K562 (cell line): Measurements from ENCODE around the gene IRF9. TPM values are rescaled to one million over a fixed set of nuclear protein-coding genes. Genes with fewer than 3 reads are reported as not detected.

Experiments
- ADNP ChIP-seq: fragments of 200-800 bp; sonication (Bioruptor generic); IDR thresholded peaks from 2 replicates; pipeline ENCODE4 v1.6.1; 2016; ENCODE audit warnings: missing genetic modification characterization, missing compliant biosample characterization
- BMI1 ChIP-seq: fragments of 150-350 bp; IDR thresholded peaks from 2 replicates; pipeline ENCODE4 v1.6.1; 2014; ENCODE audit warnings: low read length
- FOSL1 ChIP-seq: fragments of 200-800 bp; sonication (Bioruptor generic); conservative IDR thresholded peaks from 2 replicates; pipeline ENCODE4 v1.6.1; 2016; ENCODE audit warnings: missing genetic modification characterization, missing compliant biosample characterization
- FOXA1 ChIP-seq: fragments of 450-650 bp; IDR thresholded peaks from 2 replicates; pipeline ENCODE4 v1.6.1; 2016; ENCODE audit warnings: mild to moderate bottlenecking, borderline replicate concordance
- HNRNPLL ChIP-seq: fragments of 200-400 bp; formaldehyde crosslinking; IDR thresholded peaks from 2 replicates; pipeline ENCODE4 v1.6.1; 2017; ENCODE audit warnings: low read length, low read depth, mild to moderate bottlenecking; ENCODE audit not compliant: poor library complexity, severe bottlenecking
- NR2C2 ChIP-seq, 2 experiments: fragments of 200-800 bp in 1 of 2; sonication (Bioruptor generic) in 1 of 2; sonication (generic) in 1 of 2; formaldehyde crosslinking in 1 of 2; IDR thresholded peaks; 2 replicates each; pipeline versions ENCODE4 v1.6.1 to v1.8.0; 2016 to 2022; ENCODE audit warnings: mild to moderate bottlenecking in 1 of 2, missing compliant biosample characterization in 1 of 2, missing genetic modification characterization in 1 of 2, missing genetic modification reagents in 1 of 2
- NRF1 ChIP-seq, 2 experiments: fragments of 450-650 bp; IDR thresholded peaks in 1 of 2; conservative IDR thresholded peaks in 1 of 2; 2 replicates each; pipeline ENCODE4 v1.6.1; 2014; ENCODE audit warnings: mild to moderate bottlenecking in 2 of 2
- PTTG1 ChIP-seq: fragments of 450-650 bp; IDR thresholded peaks from 2 replicates; pipeline ENCODE4 v1.6.1; 2016; ENCODE audit warnings: low read depth, mild to moderate bottlenecking, missing genetic modification characterization, missing compliant biosample characterization
- RREB1 ChIP-seq: fragments of 250-450 bp; sonication (Bioruptor Pico); IDR thresholded peaks from 2 replicates; pipeline ENCODE4 v1.4.0; 2020
- SMAD3 ChIP-seq: fragments of 450-650 bp; formaldehyde crosslinking; conservative IDR thresholded peaks from 2 replicates; pipeline ENCODE4 v1.4.0; 2020; ENCODE audit warnings: mild to moderate bottlenecking
- SMAD4 ChIP-seq: fragments of 250-450 bp; sonication (Bioruptor Pico); conservative IDR thresholded peaks from 2 replicates; pipeline ENCODE4 v1.8.0; 2021; ENCODE audit warnings: inconsistent platforms, mild to moderate bottlenecking, moderate library complexity
- TRIM24 ChIP-seq, 2 experiments: fragments of 450-650 bp; IDR thresholded peaks; 2 replicates each; pipeline ENCODE4 v1.6.1; 2016
- ZFPM2 ChIP-seq: fragments of 250-450 bp; sonication (Bioruptor Pico); IDR thresholded peaks from 2 replicates; pipeline ENCODE4 v1.5.1; 2022; ENCODE audit warnings: mild to moderate bottlenecking
- ZNF184 ChIP-seq: sonication (generic); formaldehyde crosslinking; IDR thresholded peaks from 2 replicates; pipeline ENCODE4 v1.5.0; 2020; ENCODE audit warnings: missing genetic modification reagents
- ZNF23 ChIP-seq: fragments of 250-450 bp; sonication (Bioruptor Pico); IDR thresholded peaks from 2 replicates; pipeline ENCODE4 v1.4.0; 2020; ENCODE audit warnings: mild to moderate bottlenecking
- ZNF354B ChIP-seq: fragments of 250-450 bp; sonication (Bioruptor Pico); IDR thresholded peaks from 2 replicates; pipeline ENCODE4 v1.4.0; 2020
- ZNF639 ChIP-seq, 2 experiments: fragments of 200-800 bp in 1 of 2; sonication (Bioruptor generic) in 1 of 2; sonication (generic) in 1 of 2; formaldehyde crosslinking in 1 of 2; IDR thresholded peaks in 1 of 2; conservative IDR thresholded peaks in 1 of 2; 2 replicates each; pipeline versions ENCODE4 v1.5.0 to v1.6.1; 2016 to 2020; ENCODE audit warnings: missing compliant biosample characterization in 1 of 2, missing genetic modification characterization in 1 of 2, missing genetic modification reagents in 1 of 2
- polyA plus RNA-seq, 8 experiments: library from polyadenylated mRNA; depleted of rRNA in 4 of 8; stranded (reverse) in 5 of 8; unstranded in 3 of 8; fragments of >200 nt; fragmentation: Nextera tagmentation in 2 of 8; fragmentation: Illumina TruSeq in 1 of 8; extraction: Ambion mirVana in 2 of 8; extraction: Trizol in 1 of 8; gene quantifications; 2 replicates each; pipeline versions ENCODE4 v1.2.1 to v1.2.3, GENCODE V29; 2011 to 2014; ENCODE audit warnings: inconsistent platforms in 1 of 8, missing spikeins in 1 of 8
- total RNA-seq, 7 experiments: library from RNA; depleted of rRNA in 6 of 7; stranded (reverse); fragments of >200 nt in 6 of 7; fragmentation: Illumina TruSeq in 2 of 7; extraction: Trizol in 2 of 7; gene quantifications; 2 replicates each; pipeline versions ENCODE4 v1.2.1 to v1.2.3, GENCODE V29; 2011 to 2021; ENCODE audit warnings: low replicate concordance in 1 of 7
- TF ChIP-seq, protein P1 (sequence below), 2 experiments: fragments of 450-650 bp; conservative IDR thresholded peaks; 2 replicates each; pipeline ENCODE4 v1.6.1; 2017; ENCODE audit warnings: mild to moderate bottlenecking in 2 of 2, moderate library complexity in 2 of 2

IRF9 gene
- total and polyA plus RNA-seq, 9 of the 15 experiments (the other 6 are each of a cell fraction or from before 2014, with no cell fraction given): 0.79 to 14.8 (median 6.1) TPM

DNA sequence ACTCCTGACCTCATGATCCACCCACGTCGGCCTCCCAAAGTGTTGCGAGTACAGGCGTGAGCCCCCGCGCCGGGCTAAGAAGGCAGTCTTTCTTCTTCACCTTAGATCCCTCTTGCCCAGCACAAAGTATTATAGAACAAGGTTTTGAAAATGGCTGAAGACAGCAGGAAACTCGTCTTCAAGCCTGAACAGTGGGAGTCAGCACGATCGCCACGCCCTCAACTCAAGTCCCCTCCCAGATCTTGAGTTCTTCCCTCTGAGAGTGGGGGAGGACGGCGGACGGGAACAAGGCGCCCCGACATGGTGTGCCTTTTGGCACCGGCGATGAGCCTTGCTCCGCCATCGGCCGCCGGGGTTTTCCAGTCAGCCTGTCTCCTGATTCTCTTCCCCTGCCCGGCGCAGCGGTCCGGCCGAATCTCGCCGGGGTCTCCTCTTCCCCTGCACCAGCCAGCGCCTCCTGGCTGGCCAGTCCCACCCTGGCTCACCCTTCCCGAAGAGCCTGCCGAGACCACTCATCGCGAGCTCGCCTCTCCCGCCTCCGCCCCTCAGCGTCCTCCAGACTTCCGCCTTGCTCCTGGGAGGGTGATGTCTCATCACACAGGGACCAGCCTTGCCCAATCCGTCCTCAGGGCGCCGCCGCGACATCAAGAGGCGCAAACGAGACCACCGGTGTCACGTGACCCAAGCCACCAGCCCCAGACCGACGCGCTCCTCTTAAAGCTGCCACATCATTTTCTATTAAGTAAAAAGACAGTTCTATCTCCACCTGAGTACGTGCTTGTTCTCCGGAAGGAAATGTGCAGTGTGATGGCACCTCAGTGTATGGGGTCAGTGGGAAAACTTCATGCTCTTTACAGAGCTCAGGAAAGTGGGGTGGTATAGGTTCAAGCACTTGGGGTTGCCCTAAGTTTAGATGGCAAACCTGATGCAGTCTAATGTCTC lies 52.1 kb downstream of the IRF9 start, which contains the start of gene CHMP4A (continued):
- TF ChIP-seq ZNF23 (CRISPR knock-in tag): no peak
- no peak for TF ChIP-seq FOXA1
- no peak for TF ChIP-seq ZNF184 (CRISPR knock-in tag)
- TF ChIP-seq TRIM24 (IDR thresholded peaks at IDR 0.05): no peak
- no peak for TF ChIP-seq SMAD3 (CRISPR knock-in tag)
- TF ChIP-seq PTTG1 (tag): no peak
- no peak for TF ChIP-seq ZNF354B
- TF ChIP-seq ADNP (tag): no peak
- TF ChIP-seq, protein P1, sequence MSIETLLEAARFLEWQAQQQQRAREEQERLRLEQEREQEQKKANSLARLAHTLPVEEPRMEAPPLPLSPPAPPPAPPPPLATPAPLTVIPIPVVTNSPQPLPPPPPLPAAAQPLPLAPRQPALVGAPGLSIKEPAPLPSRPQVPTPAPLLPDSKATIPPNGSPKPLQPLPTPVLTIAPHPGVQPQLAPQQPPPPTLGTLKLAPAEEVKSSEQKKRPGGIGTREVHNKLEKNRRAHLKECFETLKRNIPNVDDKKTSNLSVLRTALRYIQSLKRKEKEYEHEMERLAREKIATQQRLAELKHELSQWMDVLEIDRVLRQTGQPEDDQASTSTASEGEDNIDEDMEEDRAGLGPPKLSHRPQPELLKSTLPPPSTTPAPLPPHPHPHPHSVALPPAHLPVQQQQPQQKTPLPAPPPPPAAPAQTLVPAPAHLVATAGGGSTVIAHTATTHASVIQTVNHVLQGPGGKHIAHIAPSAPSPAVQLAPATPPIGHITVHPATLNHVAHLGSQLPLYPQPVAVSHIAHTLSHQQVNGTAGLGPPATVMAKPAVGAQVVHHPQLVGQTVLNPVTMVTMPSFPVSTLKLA (conservative IDR thresholded peaks at IDR 0.05): peak; percentile 79 to 90
- peak; percentile 84 for TF ChIP-seq SMAD4
- no peak for TF ChIP-seq HNRNPLL
- TF ChIP-seq FOSL1 (tag): no peak
- no peak for TF ChIP-seq ZFPM2 (CRISPR knock-in tag)
- TF ChIP-seq ZNF639 (CRISPR knock-in tag; conservative IDR thresholded peaks at IDR 0.05 in 1 of 2, IDR thresholded peaks at IDR 0.05 in 1 of 2): 0 out of 4 replicates have a peak, but pooled peaks of 1 of the 2 experiments have one; percentile 42
- no peak for TF ChIP-seq BMI1
- peak; percentile 50 to 59; a peak in 3 of 4 replicates for TF ChIP-seq NRF1 (conservative IDR thresholded peaks at IDR 0.05 in 1 of 2, IDR thresholded peaks at IDR 0.05 in 1 of 2)
- no peak for TF ChIP-seq RREB1 (CRISPR knock-in tag)
- TF ChIP-seq NR2C2 (CRISPR knock-in tag; IDR thresholded peaks at IDR 0.05): 0 out of 2 replicates have a peak, but pooled peaks have one; percentile 20
- TF ChIP-seq NR2C2 (tag; IDR thresholded peaks at IDR 0.05): peak; percentile 24; the same call in 1 of the 2 replicates
